HL-60 (cell line): ENCODE measurements around the gene SLC4A1.

Experiments used
- POLR2AphosphoS5 ChIP-seq: IDR thresholded peaks from 2 replicates; pipeline ENCODE4 v1.6.1; 2012; ENCODE audit warnings: low read depth
- TF ChIP-seq, protein P1 (sequence below): IDR thresholded peaks from one replicate; pipeline ENCODE4 v1.5.1; 2011; ENCODE audit warnings: low read length, control low read depth, inconsistent platforms; ENCODE audit not compliant: insufficient read depth
- TF ChIP-seq, protein P2 (sequence below): IDR thresholded peaks from 2 replicates; pipeline ENCODE4 v1.6.1; 2012; ENCODE audit warnings: low read depth; ENCODE audit not compliant: insufficient replicate concordance

DNA sequence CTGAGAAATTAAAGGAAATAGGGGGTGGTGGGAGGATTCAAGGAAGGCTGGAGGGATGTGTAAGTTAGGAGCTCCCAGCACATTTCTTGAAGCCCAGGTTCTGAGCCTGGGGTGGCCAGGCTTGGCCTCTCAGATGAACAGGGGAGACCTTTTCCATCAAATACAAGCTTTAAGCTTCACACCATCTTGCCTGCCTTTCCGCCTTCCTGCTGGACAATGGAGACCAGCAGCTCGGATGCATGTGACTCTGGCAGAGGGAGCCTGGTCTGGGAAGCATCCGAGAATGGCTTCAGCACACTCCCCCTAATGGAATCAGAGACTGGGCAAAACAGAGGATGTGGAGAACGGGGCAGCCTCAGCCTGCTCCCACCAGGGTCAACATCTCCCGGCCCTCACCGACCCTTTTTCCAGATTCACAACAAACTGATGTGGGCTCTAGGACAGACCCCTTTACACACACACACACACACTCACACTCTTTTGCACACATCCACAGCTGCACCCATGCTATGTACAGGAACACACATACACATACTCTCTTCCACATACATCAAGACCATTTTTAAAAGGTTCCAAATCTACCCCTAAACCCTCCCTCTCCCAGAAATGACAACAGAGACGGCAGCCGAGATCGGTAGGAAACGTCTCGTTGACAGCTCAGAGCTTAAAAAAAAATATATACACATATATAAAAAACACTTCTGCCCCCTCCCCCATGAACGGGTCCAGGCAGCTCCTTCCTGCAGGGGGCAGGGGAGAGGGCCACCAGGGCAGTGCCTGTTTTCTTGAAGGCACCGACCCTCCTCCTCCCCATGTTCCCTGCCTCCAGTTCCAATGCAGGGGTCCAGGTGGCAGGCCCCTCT lies 61.7 kb downstream of the SLC4A1 start:
- TF ChIP-seq, protein P1, sequence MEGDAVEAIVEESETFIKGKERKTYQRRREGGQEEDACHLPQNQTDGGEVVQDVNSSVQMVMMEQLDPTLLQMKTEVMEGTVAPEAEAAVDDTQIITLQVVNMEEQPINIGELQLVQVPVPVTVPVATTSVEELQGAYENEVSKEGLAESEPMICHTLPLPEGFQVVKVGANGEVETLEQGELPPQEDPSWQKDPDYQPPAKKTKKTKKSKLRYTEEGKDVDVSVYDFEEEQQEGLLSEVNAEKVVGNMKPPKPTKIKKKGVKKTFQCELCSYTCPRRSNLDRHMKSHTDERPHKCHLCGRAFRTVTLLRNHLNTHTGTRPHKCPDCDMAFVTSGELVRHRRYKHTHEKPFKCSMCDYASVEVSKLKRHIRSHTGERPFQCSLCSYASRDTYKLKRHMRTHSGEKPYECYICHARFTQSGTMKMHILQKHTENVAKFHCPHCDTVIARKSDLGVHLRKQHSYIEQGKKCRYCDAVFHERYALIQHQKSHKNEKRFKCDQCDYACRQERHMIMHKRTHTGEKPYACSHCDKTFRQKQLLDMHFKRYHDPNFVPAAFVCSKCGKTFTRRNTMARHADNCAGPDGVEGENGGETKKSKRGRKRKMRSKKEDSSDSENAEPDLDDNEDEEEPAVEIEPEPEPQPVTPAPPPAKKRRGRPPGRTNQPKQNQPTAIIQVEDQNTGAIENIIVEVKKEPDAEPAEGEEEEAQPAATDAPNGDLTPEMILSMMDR = no peak
- TF ChIP-seq POLR2AphosphoS5 = no peak
- TF ChIP-seq, protein P2, sequence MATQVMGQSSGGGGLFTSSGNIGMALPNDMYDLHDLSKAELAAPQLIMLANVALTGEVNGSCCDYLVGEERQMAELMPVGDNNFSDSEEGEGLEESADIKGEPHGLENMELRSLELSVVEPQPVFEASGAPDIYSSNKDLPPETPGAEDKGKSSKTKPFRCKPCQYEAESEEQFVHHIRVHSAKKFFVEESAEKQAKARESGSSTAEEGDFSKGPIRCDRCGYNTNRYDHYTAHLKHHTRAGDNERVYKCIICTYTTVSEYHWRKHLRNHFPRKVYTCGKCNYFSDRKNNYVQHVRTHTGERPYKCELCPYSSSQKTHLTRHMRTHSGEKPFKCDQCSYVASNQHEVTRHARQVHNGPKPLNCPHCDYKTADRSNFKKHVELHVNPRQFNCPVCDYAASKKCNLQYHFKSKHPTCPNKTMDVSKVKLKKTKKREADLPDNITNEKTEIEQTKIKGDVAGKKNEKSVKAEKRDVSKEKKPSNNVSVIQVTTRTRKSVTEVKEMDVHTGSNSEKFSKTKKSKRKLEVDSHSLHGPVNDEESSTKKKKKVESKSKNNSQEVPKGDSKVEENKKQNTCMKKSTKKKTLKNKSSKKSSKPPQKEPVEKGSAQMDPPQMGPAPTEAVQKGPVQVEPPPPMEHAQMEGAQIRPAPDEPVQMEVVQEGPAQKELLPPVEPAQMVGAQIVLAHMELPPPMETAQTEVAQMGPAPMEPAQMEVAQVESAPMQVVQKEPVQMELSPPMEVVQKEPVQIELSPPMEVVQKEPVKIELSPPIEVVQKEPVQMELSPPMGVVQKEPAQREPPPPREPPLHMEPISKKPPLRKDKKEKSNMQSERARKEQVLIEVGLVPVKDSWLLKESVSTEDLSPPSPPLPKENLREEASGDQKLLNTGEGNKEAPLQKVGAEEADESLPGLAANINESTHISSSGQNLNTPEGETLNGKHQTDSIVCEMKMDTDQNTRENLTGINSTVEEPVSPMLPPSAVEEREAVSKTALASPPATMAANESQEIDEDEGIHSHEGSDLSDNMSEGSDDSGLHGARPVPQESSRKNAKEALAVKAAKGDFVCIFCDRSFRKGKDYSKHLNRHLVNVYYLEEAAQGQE = no peak
